Islet precursor cell (in vitro differentiated cells): ENCODE results near the gene OTP.
"Not testable (repeated sequence)": the region's sequence is repeated elsewhere in the genome, so short reads cannot be mapped to it uniquely, and the experiment has no call there.

Experiments
- DNase-seq: peaks from one replicate; pipeline ENCODE4 v3.0.0-alpha.2; 2018

Gene OTP

GRCh38 chr5:77599679-77600078, 38.8 kb downstream of the OTP start:
- no peak for DNase-seq

DNA sequence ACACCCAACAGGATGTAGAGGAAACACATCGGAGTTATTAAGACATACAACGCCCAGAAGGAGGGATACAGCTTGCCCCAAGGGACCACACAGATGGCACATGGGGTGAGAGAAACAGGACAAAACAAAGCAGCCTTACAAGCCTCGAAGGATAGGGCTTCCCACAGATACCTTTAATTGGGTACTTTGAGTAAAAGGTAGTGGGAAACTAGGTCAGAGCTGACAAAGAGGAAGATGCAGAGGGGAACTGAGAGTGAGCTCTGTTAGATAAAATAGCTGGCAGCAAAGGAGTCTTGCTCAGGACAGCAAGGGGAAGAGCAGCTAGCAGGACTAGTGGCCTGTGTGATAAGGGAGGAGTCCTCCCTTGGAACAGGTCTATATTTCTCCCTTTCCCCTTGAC, 48.2 kb downstream of the OTP start:
- no peak for DNase-seq

DNA sequence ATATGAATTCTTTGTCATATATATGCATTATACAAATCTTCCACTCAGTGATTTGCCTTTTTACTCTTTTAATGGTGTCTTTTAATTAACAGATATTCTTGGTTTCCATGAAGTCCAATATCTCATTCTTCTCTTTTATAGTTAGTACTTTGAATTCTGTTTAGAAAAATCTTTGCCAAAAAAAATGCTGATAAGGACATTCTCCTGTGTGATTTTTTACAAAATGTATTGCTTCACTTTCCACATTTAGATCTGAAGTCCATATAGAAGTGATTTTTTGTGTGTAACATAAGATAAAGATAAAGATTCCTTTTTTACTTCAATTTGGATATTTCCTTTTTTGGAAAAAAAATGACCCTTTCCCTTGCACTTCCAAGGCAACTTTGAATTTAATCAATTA, 50.3 kb downstream of the OTP start:
- no peak for DNase-seq

- DNase-seq, result no peak
These were observed 52.4 kb downstream of the OTP start for GRCh38 chr5:77586101-77586500.

- DNase-seq, result not testable (repeated sequence)
These were observed 56.4 kb downstream of the OTP start for GRCh38 chr5:77582143-77582542.
